Islet of Langerhans (tissue), 1 donor: ENCODE results near the gene BRSK2.

Source experiments
- FAIRE-seq: peaks from one replicate; lab custom pipeline; 2011; peaks lifted over from hg19 to GRCh38; lab: Jason Lieb, UNC

The BRSK2 gene

DNA sequence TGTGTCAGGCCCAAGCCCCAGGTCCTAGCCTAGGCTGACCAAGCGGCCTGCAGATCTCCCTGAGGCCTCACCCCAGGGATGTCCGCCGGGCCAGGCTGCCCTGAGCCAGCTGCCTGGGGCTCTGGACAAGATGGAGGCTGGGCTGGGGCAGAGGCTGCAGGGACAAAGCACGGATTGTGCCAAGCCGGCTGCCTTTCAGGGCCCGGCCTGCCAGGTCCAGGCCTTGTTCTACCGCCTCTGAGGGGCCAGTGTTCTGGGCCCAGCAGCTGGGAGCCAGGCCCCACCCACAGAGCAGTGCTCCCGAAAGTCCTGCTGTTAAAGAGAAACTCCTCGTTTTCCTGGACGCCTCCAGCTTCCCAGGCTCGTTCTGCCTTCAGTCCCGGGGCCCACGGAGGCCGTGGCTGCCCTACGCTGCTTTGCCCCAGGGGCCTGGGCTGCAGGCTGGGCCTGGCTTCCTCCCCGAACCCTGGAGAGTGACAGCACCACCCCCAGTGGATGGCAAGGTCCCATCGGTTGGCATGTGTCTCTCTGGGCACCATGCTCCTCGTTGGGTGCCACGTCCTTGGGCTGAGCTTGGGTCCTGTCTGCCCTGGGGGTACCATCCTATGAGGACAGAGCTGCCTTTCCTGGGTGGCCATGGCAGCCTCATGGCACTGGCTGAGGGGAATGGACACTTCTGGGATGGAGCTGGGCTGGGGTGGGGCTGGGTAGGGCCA is 7.6 kb downstream of the BRSK2 start:
- no peak for FAIRE-seq

DNA sequence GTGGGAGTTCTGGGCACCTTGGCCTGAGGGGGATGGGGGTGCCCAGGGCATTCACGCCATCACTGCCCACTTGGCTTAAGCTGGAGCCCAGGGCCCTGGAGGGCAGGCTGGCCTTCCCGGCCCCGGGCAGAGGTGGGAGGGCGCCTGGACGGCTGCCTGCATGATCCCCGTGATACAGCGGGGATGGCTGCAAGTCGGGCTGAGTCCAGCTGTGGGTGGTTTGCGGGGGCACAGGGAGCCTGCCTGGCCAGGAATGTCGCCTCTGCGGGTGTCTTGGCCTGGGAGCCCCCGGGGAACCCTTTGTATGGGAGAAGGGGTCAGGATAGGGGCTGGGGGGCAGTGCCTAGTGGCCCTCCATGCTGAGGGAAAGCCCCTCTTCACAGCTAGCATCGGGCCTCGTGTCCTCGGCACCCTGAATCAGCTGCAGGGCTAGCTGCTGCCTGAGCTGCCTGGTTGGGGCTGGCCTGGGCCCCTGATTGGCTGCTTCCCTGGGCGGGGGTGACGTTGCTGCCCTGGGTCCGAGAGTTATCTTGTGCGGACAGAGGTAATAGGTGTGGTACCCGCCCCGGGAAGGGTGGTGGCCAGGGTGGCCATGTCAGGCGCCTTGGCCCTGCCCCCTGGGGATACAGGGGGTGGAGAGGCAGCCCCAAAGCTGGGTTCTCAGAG is 8.3 kb downstream of the BRSK2 start:
- no peak for FAIRE-seq

GRCh38 chr11:1398528-1399235 is 8.9 kb downstream of the BRSK2 start:
- FAIRE-seq, result no peak

DNA sequence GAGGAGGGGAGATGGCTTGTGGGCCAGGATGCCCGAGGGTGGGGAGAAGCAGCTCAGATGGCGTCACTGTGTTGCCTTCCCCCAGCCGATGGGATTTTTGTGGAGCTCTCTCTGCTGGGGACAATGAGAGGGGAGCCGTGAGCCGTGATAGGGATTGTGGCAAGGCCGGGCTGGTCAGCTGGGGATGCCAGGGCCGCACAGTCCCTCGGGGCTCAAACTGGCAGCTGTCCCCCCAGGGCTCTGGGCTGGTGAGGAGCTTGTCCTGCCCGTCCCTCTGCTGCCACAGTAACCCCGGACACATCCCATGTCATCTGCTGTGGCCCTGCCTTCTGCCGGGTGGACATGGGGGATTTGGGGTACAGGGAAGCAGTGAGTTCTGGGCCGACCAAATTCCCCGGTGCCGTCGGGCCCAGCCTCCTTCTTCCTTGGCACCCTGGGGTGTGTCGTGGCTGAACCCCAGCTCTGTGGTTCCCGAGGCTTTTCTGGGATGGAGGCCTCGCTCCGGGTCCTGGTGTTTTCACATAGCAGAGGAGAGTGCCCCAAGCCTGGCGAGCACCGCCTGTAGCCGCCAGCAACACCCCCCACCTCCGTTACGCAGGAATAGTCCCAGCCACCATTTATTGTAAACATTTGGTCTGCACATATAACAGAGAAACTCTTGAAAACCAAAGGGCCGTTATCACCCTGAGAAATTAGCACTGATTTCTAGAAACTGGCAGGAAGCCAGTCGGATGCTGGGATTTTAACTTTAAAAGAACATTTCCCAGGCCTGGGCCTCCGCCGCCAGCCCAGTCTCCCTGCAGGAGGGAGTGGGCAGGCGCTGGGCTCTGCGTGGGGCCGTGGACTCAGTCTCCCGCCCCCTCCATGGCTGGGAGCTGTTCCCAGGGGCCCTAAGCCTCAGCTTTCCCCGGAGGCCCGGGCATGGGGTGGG is 9.9 kb downstream of the BRSK2 start:
- FAIRE-seq, result no peak

DNA sequence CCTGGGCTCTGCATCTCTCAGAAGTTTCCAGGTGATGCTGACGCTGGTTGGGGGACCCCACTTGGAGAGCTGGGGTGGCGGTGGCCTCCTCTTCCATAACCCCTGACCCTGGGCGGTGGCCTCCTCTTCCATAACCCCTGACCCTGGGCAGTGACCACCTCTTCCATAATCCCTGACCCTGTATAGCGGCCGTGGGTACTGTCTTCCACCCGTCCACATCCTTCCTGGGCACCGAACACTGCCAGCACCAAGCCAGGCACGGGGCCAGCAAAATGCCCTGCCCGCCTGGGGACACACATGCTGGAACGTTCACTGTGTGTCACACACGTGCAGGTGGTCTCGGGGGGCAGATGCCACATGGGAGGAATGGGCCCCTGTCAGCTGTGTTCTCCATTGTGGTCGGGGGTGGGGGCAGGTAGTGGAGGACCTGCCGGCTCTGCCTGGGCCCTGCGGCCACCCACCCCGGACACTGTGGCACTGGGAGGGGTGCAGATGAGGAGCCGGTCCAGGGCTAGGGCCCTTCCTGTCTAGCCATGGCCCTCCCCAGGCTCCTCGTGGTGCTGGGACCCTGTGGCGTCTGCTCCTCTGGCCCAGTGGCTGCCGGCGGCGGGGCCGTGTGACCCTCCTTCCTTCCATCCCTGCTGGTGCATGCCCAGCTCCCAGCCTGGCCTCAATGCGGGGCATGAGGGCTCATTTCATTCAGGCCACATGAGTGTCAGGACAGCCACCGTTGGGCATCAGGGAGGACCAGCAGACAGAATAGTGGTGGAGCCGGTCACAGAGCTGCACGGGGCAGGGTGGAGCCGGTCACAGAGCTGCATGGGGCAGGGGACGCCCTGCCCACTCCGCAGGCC is 10.8 kb downstream of the BRSK2 start:
- no peak for FAIRE-seq

- no peak for FAIRE-seq
These were observed 11.4 kb downstream of the BRSK2 start for GRCh38 chr11:1401171-1401445.

GRCh38 chr11:1401656-1402221 is 12.0 kb downstream of the BRSK2 start:
- FAIRE-seq, result no peak

- FAIRE-seq, result no peak
These were observed 12.8 kb downstream of the BRSK2 start for GRCh38 chr11:1402355-1403077.

- no peak for FAIRE-seq
These were observed 13.4 kb downstream of the BRSK2 start for GRCh38 chr11:1403078-1403620.

GRCh38 chr11:1403721-1404460 is 14.2 kb downstream of the BRSK2 start:
- no peak for FAIRE-seq

GRCh38 chr11:1404461-1405185 is 14.9 kb downstream of the BRSK2 start:
- FAIRE-seq, result no peak

DNA sequence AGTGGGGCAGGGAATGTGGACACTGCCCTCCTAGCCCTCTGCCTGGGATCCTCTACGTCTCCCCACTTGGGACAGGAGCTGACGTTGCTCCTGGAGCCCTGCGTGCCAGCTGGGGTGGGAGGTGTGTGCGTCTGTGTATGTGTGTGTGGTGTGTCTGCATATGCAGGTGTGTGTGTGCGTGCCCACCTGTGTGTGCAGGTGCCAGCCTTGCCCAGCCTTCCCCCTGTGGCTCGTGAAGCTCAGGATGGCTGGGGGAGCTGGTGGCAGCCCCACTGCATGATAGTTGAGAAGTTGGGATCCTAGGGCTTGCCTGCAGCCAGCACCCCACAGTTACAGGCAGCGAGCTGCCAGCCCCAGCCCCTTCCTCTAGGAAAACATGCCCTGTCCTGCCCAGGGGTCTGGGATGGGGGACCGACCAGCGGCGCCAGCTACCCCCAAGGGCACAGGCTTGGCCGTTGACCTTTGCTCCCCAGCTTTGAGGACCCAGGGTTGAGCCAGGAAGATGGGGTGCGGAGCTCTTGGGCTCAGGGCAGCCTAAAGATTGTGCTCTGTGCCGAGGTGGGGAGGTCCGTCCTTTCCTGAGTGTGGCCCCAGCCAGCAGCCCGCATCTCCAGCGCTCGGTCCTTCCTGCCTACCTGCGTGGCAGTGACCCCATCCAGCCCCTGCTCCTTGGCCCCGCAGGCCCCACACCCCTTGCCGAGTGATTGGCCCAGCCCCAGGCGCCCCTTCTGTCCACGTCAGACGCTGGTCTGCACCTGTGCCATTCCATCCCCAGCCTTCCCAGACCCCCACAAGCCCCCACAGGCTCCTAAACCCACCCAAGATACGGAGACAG is 15.7 kb downstream of the BRSK2 start:
- FAIRE-seq, result no peak

GRCh38 chr11:1406571-1407485 is 17.1 kb downstream of the BRSK2 start:
- FAIRE-seq, result no peak

DNA sequence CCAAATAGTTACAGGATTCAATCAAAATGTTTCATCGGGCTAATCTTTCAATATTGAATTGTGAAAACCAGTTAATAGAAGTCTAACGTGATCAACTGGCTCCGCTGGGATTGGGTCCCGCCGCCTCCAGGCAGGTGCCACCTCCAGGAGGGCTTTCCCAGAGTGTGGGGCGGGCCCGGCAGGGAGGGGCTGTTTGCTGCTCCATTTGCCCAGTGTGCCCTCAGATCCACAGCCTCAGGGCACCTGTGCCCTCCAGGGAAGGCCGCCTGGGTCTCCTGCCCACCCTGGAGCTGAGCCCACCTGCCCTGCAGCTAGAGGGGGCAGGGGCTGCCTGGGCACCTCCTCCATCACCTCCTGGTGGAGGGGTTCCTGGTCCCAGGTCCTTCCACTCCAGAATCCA is 17.9 kb downstream of the BRSK2 start:
- no peak for FAIRE-seq

DNA sequence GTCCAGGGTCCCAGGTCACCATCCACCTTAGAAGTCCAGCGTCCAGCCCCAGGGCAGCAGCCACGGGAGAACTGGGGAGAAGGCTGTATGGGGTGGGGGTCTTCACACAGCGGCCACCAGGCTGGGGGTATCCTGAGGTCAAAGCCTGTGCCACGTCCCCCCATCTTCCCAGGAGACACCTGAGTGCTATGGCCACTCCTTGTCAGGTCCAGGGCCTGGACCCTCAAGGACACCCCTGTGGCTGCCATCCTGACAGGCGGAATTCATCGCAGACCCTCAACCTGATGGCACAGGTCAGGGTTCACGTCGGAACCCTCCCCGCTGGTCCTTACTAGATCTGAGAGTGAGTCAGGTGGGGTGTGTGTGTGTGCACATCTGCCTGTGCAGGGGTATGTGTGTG is 18.6 kb downstream of the BRSK2 start:
- FAIRE-seq, result no peak

DNA sequence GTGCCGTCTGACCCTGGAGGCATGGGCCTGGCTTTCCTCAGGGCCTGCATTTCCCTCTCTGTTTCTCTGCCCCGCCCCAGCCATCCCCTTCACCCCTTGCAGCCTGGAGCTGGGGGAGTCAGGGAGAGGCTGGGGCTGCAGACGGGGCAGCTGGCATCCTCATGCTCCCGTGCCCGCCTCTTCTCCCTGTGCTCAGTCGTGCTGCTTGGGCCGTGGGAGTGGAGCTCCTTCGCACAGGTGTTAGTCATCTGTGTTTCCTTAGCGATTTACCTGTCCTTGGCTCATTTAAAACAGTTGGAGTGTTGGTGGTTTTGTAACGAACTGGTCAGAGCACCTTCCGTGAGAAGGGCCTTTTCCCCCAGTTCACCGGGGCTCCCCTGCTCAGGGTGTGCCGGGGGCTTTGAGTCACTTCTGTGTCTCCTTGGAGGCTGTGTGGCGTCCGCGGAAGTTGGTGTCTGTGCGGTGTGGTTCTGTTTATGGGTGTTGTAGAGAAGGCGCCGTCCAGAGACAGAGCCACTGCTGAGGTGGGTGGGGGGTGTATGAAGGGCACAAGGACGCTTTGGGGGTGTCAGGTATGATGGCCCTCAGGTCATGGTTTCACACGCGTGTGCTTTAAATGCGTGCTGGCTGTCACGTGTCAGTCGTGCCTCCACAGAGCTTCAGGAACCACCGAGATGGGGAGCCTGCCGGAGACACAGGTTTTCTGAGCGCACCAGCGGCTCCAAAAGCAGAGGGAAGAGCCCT is 19.5 kb downstream of the BRSK2 start:
- no peak for FAIRE-seq
